H1 (cell line): ENCODE data around the gene LRPAP1. TPM values are rescaled to one million over a fixed set of nuclear protein-coding genes. Genes with fewer than 3 reads are reported as not detected.

Source experiments
- EP300 ChIP-seq, 2 experiments: IDR thresholded peaks; 1 replicate in 1 of 2; 2 replicates in 1 of 2; pipeline ENCODE4 v1.6.1; 2011 to 2012; ENCODE audit warnings: low read depth in 2 of 2, low read length in 2 of 2, mild to moderate bottlenecking in 2 of 2, borderline replicate concordance in 1 of 2, inconsistent platforms in 1 of 2, moderate library complexity in 1 of 2
- KDM5A ChIP-seq: fragments of 200-600 bp; IDR thresholded peaks from 2 replicates; pipeline ENCODE4 v1.7.1; 2012; ENCODE audit warnings: mild to moderate bottlenecking, low read length, inconsistent platforms, mixed read lengths
- TCF12 ChIP-seq: IDR thresholded peaks from 2 replicates; pipeline ENCODE4 v1.6.1; 2011; ENCODE audit warnings: low read depth, mild to moderate bottlenecking, low read length
- polyA plus RNA-seq, 7 experiments: library from polyadenylated mRNA; depleted of rRNA in 3 of 7; stranded (reverse) in 5 of 7; unstranded in 2 of 7; fragments of >200 nt in 5 of 7; fragments of 200-250 nt in 2 of 7; gene quantifications; 1 replicate in 5 of 7; 2 replicates in 1 of 7; 4 replicates in 1 of 7; pipeline versions ENCODE4 v1.2.1 to v1.2.3, GENCODE V29; 2011 to 2013; ENCODE audit warnings: missing spikeins in 2 of 7, mixed read lengths in 2 of 7
- total RNA-seq: library from RNA; stranded (reverse); fragmentation: NEBNext Ultra II Directional; extraction: Animal tissue kit (Norgen Biotek cat#: 25700); gene quantifications from 2 replicates; pipeline ENCODE4 v1.2.1, GENCODE V29; 2021
- TF ChIP-seq, protein P1 (sequence below): fragments of 300-600 bp; sonication (generic); IDR thresholded peaks from 2 replicates; pipeline ENCODE4 v1.7.1; 2012; ENCODE audit warnings: low read length, moderate library complexity, mild to moderate bottlenecking, inconsistent platforms; ENCODE audit not compliant: insufficient replicate concordance

Gene LRPAP1
- total and polyA plus RNA-seq, 2 of the 8 experiments (the other 6 are each of a cell fraction or from before 2014, with no cell fraction given), result 31.1 to 101 TPM

DNA sequence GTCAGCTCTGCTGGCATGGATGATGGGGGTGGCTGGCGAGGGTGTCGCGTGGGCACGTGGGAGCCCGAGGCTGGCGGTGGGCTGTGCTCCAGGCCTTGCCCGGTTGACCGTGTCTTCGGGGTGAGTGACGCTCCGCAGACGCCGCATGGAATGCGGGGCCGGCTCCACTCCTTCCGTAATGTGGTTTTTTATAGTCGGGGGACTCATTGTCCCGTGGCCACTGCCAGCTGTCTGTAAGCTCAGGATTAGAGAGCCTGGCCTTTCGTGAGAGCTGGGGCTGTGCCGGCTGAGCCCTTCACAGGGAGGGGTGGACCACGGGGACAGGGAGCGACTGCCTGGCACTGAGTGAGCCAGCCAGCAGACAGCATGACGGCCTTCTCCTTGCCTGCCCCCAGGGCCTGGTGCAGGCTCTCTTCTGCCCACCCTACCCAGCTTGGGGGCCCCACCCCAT, 48.7 kb downstream of the LRPAP1 start (continued):
- TF ChIP-seq, protein P1, sequence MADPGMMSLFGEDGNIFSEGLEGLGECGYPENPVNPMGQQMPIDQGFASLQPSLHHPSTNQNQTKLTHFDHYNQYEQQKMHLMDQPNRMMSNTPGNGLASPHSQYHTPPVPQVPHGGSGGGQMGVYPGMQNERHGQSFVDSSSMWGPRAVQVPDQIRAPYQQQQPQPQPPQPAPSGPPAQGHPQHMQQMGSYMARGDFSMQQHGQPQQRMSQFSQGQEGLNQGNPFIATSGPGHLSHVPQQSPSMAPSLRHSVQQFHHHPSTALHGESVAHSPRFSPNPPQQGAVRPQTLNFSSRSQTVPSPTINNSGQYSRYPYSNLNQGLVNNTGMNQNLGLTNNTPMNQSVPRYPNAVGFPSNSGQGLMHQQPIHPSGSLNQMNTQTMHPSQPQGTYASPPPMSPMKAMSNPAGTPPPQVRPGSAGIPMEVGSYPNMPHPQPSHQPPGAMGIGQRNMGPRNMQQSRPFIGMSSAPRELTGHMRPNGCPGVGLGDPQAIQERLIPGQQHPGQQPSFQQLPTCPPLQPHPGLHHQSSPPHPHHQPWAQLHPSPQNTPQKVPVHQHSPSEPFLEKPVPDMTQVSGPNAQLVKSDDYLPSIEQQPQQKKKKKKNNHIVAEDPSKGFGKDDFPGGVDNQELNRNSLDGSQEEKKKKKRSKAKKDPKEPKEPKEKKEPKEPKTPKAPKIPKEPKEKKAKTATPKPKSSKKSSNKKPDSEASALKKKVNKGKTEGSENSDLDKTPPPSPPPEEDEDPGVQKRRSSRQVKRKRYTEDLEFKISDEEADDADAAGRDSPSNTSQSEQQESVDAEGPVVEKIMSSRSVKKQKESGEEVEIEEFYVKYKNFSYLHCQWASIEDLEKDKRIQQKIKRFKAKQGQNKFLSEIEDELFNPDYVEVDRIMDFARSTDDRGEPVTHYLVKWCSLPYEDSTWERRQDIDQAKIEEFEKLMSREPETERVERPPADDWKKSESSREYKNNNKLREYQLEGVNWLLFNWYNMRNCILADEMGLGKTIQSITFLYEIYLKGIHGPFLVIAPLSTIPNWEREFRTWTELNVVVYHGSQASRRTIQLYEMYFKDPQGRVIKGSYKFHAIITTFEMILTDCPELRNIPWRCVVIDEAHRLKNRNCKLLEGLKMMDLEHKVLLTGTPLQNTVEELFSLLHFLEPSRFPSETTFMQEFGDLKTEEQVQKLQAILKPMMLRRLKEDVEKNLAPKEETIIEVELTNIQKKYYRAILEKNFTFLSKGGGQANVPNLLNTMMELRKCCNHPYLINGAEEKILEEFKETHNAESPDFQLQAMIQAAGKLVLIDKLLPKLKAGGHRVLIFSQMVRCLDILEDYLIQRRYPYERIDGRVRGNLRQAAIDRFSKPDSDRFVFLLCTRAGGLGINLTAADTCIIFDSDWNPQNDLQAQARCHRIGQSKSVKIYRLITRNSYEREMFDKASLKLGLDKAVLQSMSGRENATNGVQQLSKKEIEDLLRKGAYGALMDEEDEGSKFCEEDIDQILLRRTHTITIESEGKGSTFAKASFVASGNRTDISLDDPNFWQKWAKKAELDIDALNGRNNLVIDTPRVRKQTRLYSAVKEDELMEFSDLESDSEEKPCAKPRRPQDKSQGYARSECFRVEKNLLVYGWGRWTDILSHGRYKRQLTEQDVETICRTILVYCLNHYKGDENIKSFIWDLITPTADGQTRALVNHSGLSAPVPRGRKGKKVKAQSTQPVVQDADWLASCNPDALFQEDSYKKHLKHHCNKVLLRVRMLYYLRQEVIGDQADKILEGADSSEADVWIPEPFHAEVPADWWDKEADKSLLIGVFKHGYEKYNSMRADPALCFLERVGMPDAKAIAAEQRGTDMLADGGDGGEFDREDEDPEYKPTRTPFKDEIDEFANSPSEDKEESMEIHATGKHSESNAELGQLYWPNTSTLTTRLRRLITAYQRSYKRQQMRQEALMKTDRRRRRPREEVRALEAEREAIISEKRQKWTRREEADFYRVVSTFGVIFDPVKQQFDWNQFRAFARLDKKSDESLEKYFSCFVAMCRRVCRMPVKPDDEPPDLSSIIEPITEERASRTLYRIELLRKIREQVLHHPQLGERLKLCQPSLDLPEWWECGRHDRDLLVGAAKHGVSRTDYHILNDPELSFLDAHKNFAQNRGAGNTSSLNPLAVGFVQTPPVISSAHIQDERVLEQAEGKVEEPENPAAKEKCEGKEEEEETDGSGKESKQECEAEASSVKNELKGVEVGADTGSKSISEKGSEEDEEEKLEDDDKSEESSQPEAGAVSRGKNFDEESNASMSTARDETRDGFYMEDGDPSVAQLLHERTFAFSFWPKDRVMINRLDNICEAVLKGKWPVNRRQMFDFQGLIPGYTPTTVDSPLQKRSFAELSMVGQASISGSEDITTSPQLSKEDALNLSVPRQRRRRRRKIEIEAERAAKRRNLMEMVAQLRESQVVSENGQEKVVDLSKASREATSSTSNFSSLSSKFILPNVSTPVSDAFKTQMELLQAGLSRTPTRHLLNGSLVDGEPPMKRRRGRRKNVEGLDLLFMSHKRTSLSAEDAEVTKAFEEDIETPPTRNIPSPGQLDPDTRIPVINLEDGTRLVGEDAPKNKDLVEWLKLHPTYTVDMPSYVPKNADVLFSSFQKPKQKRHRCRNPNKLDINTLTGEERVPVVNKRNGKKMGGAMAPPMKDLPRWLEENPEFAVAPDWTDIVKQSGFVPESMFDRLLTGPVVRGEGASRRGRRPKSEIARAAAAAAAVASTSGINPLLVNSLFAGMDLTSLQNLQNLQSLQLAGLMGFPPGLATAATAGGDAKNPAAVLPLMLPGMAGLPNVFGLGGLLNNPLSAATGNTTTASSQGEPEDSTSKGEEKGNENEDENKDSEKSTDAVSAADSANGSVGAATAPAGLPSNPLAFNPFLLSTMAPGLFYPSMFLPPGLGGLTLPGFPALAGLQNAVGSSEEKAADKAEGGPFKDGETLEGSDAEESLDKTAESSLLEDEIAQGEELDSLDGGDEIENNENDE, result no peak
- no peak for TF ChIP-seq EP300 (IDR thresholded peaks at IDR 0.05; ENCODE audit: borderline replicate concordance in 1 of 2, low read depth in 2 of 2, low read length in 2 of 2)
- TF ChIP-seq TCF12, result no peak
- TF ChIP-seq KDM5A, result no peak
